ENCODE results near the gene SLC2A13. TPM values are rescaled to one million over a fixed set of nuclear protein-coding genes. Genes with fewer than 3 reads are reported as not detected.
A peak's percentile ranks its signal among the peaks of the same experiment; 100 is the strongest.

Gene SLC2A13
- total and polyA plus RNA-seq, 10 of the 15 experiments (the other 5 are each of a cell fraction or from before 2014, with no cell fraction given) = 0.05 to 3.7 (median 0.25) TPM

DNA sequence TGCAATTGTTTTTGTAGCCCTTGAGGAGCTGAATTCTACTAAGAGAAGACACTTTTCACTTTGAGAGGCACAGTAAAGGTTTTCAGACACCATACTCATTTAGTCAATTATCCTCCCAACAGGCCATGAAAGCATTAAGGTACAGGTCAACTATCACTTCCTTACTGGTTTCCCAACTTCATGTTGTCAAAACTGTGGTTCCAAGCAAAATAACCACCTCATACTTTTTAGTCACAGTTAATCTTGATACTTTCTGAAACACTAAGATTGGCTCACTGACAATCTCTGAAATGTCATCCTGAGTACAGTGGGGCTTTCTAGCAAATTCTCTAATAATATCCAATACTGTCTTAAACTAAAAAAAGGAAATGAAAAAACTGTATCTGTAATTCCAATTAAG, 71.7 kb downstream of the SLC2A13 start:
- peak; percentile 30; the same call in 1 of the 2 replicates for TF ChIP-seq MTA2 (IDR thresholded peaks at IDR 0.05; ENCODE audit: low read depth)
- TF ChIP-seq YY1 (IDR thresholded peaks at IDR 0.05; ENCODE audit: low read depth, low read length) = no peak
- in situ Hi-C loops (cut with MboI) = no loop called here

DNA sequence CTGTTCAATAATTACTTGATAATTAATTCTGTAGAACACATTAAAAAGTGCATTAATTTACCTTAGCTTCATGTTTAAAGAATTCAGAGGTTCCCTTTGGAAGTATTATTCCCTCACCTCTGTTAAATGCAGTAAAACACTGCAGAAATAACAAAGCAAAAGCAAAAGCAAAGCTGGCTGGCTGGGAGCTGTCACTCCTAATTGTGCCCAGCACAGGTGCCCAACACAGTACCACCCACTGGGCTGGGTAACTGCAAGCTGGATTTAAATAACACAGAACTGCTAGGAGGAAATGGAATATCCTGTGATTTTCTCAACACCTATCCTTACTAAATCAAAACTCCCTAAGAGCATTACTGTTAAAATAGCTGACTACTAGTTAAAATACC, 72.6 kb downstream of the SLC2A13 start:
- H3K4me2 ChIP-seq (ENCODE audit: control insufficient read depth, insufficient read depth) = no peak overlapping the region
- FAIRE-seq (no peak), ATAC-seq (peak; percentile 70), DNase-seq (ENCODE audit: low read depth, low spot score) (no peak)
- in situ Hi-C loops (cut with MboI) (no loop called here), intact Hi-C loops (cut with micrococcal nuclease; ENCODE audit: unreplicated experiment) (no loop called here)
- no peaks in the 10 kb centered on the region for H3K27me3 ChIP-seq (replicated peaks in 1 of 2; ENCODE audit: control insufficient read depth in 2 of 2, insufficient read depth in 2 of 2, low read length in 1 of 2)
- RAD21 ChIA-PET (ENCODE audit: unreplicated experiment) = interaction anchor here (0.8 to 3.3 kb wide), 5 partner anchors 19 to 74 kb away, joined by 3 to 18 read pairs (median 5); partner anchors contain the start of gene SLC2A13
- H3K9me3 ChIP-seq (replicated peaks; ENCODE audit: control insufficient read depth, insufficient read depth, low read length) = no peaks in the 10 kb centered on the region
- H3K4me1 ChIP-seq (ENCODE audit: control insufficient read depth, insufficient read depth, low read length) = no peaks in the 10 kb centered on the region
- no peaks in the 10 kb centered on the region for H4K20me1 ChIP-seq (ENCODE audit: control insufficient read depth, insufficient read depth)
- no peak overlapping the region for H3K27ac ChIP-seq (ENCODE audit: control insufficient read depth, insufficient read depth)
- H3K36me3 ChIP-seq (ENCODE audit: control insufficient read depth in 2 of 2, insufficient read depth in 2 of 2, low read length in 1 of 2) = no peaks in the 10 kb centered on the region
- no TSS peak for BruUV-seq (replicated peaks)
- SMC1A ChIA-PET (ENCODE audit: uncharacterized antibody, unreplicated experiment) = interaction anchor here (1.0 to 3.6 kb wide), 13 partner anchors 9 to 281 kb away, joined by 3 to 19 read pairs (median 4); partner anchors contain the start of gene SLC2A13
- TF ChIP-seq IKZF2 (IDR thresholded peaks at IDR 0.05) = no peak
- TF ChIP-seq, protein P1, sequence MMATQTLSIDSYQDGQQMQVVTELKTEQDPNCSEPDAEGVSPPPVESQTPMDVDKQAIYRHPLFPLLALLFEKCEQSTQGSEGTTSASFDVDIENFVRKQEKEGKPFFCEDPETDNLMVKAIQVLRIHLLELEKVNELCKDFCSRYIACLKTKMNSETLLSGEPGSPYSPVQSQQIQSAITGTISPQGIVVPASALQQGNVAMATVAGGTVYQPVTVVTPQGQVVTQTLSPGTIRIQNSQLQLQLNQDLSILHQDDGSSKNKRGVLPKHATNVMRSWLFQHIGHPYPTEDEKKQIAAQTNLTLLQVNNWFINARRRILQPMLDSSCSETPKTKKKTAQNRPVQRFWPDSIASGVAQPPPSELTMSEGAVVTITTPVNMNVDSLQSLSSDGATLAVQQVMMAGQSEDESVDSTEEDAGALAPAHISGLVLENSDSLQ (IDR thresholded peaks at IDR 0.05) = peak; percentile 55; the same call in 1 of the 2 replicates
- no peak overlapping the region for H2AFZ ChIP-seq (ENCODE audit: control insufficient read depth, low read depth, low read length)
- H3K9ac ChIP-seq (ENCODE audit: control insufficient read depth, insufficient read depth, low read length) = no peak overlapping the region
- no peaks in the 10 kb centered on the region for H3K79me2 ChIP-seq (ENCODE audit: control insufficient read depth, insufficient read depth, low read length)
- POLR2A ChIA-PET = interaction anchor here (0.6 to 1.4 kb wide), 2 partner anchors 70 to 139 kb away, joined by 3 to 7 read pairs; no protein-coding TSS in a partner anchor
- CTCF ChIA-PET = interaction anchor here (1.6 to 3.9 kb wide), 3 partner anchors 21 to 73 kb away, joined by 3 to 36 read pairs (median 35); partner anchors contain the start of gene SLC2A13
- H3K4me3 ChIP-seq = no peak overlapping the region

More for the DNA sequence above, 71.7 kb downstream of the SLC2A13 start:
- FAIRE-seq (no peak), DNase-seq (ENCODE audit: low read depth, low spot score) (no peak), ATAC-seq (peak; percentile 34)
- Histone ChIP-seq H3K27ac (ENCODE audit: control insufficient read depth, insufficient read depth) (no peak overlapping the region), H3K9me3 (replicated peaks; ENCODE audit: control insufficient read depth, insufficient read depth, low read length) (no peaks in the 10 kb centered on the region), H4K20me1 (ENCODE audit: control insufficient read depth, insufficient read depth) (no peaks in the 10 kb centered on the region), H3K27me3 (replicated peaks in 1 of 2; ENCODE audit: control insufficient read depth in 2 of 2, insufficient read depth in 2 of 2, low read length in 1 of 2) (no peaks in the 10 kb centered on the region), H2AFZ (ENCODE audit: control insufficient read depth, low read depth, low read length) (no peak overlapping the region), H3K4me3 (no peak overlapping the region), H3K4me2 (ENCODE audit: control insufficient read depth, insufficient read depth) (no peak overlapping the region), H3K9ac (ENCODE audit: control insufficient read depth, insufficient read depth, low read length) (no peak overlapping the region), H3K79me2 (ENCODE audit: control insufficient read depth, insufficient read depth, low read length) (no peaks in the 10 kb centered on the region), H3K36me3 (ENCODE audit: control insufficient read depth in 2 of 2, insufficient read depth in 2 of 2, low read length in 1 of 2) (no peaks in the 10 kb centered on the region), H3K4me1 (ENCODE audit: control insufficient read depth, insufficient read depth, low read length) (no peaks in the 10 kb centered on the region)
- ChIA-PET RAD21 (ENCODE audit: unreplicated experiment) (interaction anchor here (0.9 to 3.3 kb wide), 4 partner anchors 23 to 83 kb away, joined by 3 to 18 read pairs (median 5); partner anchors contain the start of gene SLC2A13), SMC1A (ENCODE audit: uncharacterized antibody, unreplicated experiment) (interaction anchor here (0.6 to 3.6 kb wide), 12 partner anchors 10 to 253 kb away, joined by 3 to 19 read pairs (median 4); partner anchors contain the start of gene SLC2A13), CTCF (interaction anchor here (1.0 to 3.9 kb wide), 5 partner anchors 20 to 131 kb away, joined by 3 to 36 read pairs (median 5); partner anchors contain the start of gene SLC2A13), POLR2A (interaction anchor here (1.4 kb wide), 1 partner anchor 17 kb away, joined by 3 read pairs; no protein-coding TSS in a partner anchor)
- intact Hi-C loops (cut with micrococcal nuclease; ENCODE audit: unreplicated experiment) = no loop called here
- BruUV-seq (replicated peaks) = no TSS peak

Measured in GM12878 (cell line).